ENCODE measurements around the gene FOXP2.
"Not testable (repeated sequence)": the region's sequence is repeated elsewhere in the genome, so short reads cannot be mapped to it uniquely, and the experiment has no call there.

Gene FOXP2

GRCh38 chr7:114414156-114415063, at the start of gene FOXP2:
Gene FOXP2, plus strand, starts transcription at chr7:114414815. Its CDS starts 11,697 bp downstream, at chr7:114426512.
- no peak for DNase-seq (ENCODE audit: low read depth in 2 of 2)

- DNase-seq (ENCODE audit: low read depth in 2 of 2): no peak
Observed at GRCh38 chr7:114365791-114366190, 48.8 kb upstream of the FOXP2 start.

- no peak for DNase-seq (ENCODE audit: low read depth in 2 of 2)
Observed at GRCh38 chr7:114368492-114368891, 46.1 kb upstream of the FOXP2 start.

- DNase-seq (ENCODE audit: low read depth in 2 of 2): no peak
Observed at GRCh38 chr7:114369294-114369693, 45.3 kb upstream of the FOXP2 start.

- no peak for DNase-seq (ENCODE audit: low read depth in 2 of 2)
Observed at GRCh38 chr7:114372619-114373018, 42.0 kb upstream of the FOXP2 start.

- no peak for DNase-seq (ENCODE audit: low read depth in 2 of 2)
Observed at GRCh38 chr7:114375907-114376306, 38.7 kb upstream of the FOXP2 start.

- not testable (repeated sequence) for DNase-seq (ENCODE audit: low read depth in 2 of 2)
Observed at GRCh38 chr7:114383946-114384345, 30.7 kb upstream of the FOXP2 start.

- not testable (repeated sequence) for DNase-seq (ENCODE audit: low read depth in 2 of 2)
Observed at GRCh38 chr7:114384346-114384745, 30.3 kb upstream of the FOXP2 start.

GRCh38 chr7:114388021-114388420, 26.6 kb upstream of the FOXP2 start:
- DNase-seq (ENCODE audit: low read depth in 2 of 2): no peak

- no peak for DNase-seq (ENCODE audit: low read depth in 2 of 2)
Observed at GRCh38 chr7:114392686-114393085, 21.9 kb upstream of the FOXP2 start.

- DNase-seq (ENCODE audit: low read depth in 2 of 2): no peak
Observed at GRCh38 chr7:114402876-114403635, 11.6 kb upstream of the FOXP2 start.

- no peak for DNase-seq (ENCODE audit: low read depth in 2 of 2)
Observed at GRCh38 chr7:114405427-114405826, 9.2 kb upstream of the FOXP2 start.

GRCh38 chr7:114409750-114410149, 4.9 kb upstream of the FOXP2 start:
- no peak for DNase-seq (ENCODE audit: low read depth in 2 of 2)

GRCh38 chr7:114412548-114412947, 2.1 kb upstream of the FOXP2 start:
- no peak for DNase-seq (ENCODE audit: low read depth in 2 of 2)

- DNase-seq (ENCODE audit: low read depth in 2 of 2): no peak
Observed at GRCh38 chr7:114413761-114414155, 857 bp upstream of the FOXP2 start.

- no peak for DNase-seq (ENCODE audit: low read depth in 2 of 2)
Observed at GRCh38 chr7:114415064-114415989, 712 bp downstream of the FOXP2 start.

GRCh38 chr7:114416129-114416990, 1.7 kb downstream of the FOXP2 start:
- no peak for DNase-seq (ENCODE audit: low read depth in 2 of 2)

GRCh38 chr7:114417290-114417689, 2.7 kb downstream of the FOXP2 start:
- no peak for DNase-seq (ENCODE audit: low read depth in 2 of 2)

GRCh38 chr7:114418117-114418516, 3.5 kb downstream of the FOXP2 start:
- no peak for DNase-seq (ENCODE audit: low read depth in 2 of 2)

- DNase-seq (ENCODE audit: low read depth in 2 of 2): no peak
Observed at GRCh38 chr7:114419441-114420272, 5.0 kb downstream of the FOXP2 start.

Measured in stimulated activated CD8-positive, alpha-beta memory T cell treated with anti-CD3 and anti-CD28 coated beads, Interleukin-15, amount 100 ng/mL, for 4 hours (primary cell).